Activated CD4-positive, alpha-beta memory T cell treated with anti-CD3 and anti-CD28 coated beads for 36 hours (primary cell): ENCODE measurements around the gene CBS. TPM values are rescaled to one million over a fixed set of nuclear protein-coding genes. Genes with fewer than 3 reads are reported as not detected.
A peak's percentile ranks its signal among the peaks of the same experiment; 100 is the strongest.
"Not testable (repeated sequence)": the region's sequence is repeated elsewhere in the genome, so short reads cannot be mapped to it uniquely, and the experiment has no call there.

Experiments
- CTCF ChIA-PET: fragments of 350-600 bp; sonication (Branson Sonifier 250); formaldehyde crosslinking; loops from one replicate; lab custom pipeline; 2021; ENCODE audit warnings: antibody characterized with exemption, inconsistent platforms; lab: Charles Lee
- POLR2A ChIA-PET: fragments of 350-600 bp; sonication (Branson Sonifier 250); formaldehyde crosslinking; loops from one replicate; lab custom pipeline; 2021; ENCODE audit warnings: antibody characterized with exemption; lab: Charles Lee
- DNase-seq: peaks from one replicate; pipeline ENCODE4 v3.0.0-alpha.2; 2020
- H3K27ac Mint-ChIP-seq: one replicate; pipeline ENCODE4 v1.8.0; 2021; ENCODE audit warnings: mixed read lengths
- H3K27me3 Mint-ChIP-seq: one replicate; pipeline ENCODE4 v1.8.0; 2021; ENCODE audit warnings: mixed read lengths
- H3K36me3 Mint-ChIP-seq: one replicate; pipeline ENCODE4 v1.8.0; 2021; ENCODE audit warnings: mixed read lengths
- H3K4me1 Mint-ChIP-seq: one replicate; pipeline ENCODE4 v1.8.0; 2021; ENCODE audit warnings: low read depth, mixed read lengths
- H3K4me3 Mint-ChIP-seq: one replicate; pipeline ENCODE4 v1.8.0; 2021; ENCODE audit warnings: mild to moderate bottlenecking, mixed read lengths
- H3K9me3 Mint-ChIP-seq: one replicate; pipeline ENCODE4 v1.8.0; 2021; ENCODE audit warnings: mixed read lengths
- intact Hi-C: fragments of 100-400 bp; cut with micrococcal nuclease; formaldehyde crosslinking; loops from one replicate; pipeline ENCODE4 v1.15.1; 2023
- total RNA-seq, 2 experiments: library from RNA; stranded (reverse); gene quantifications; one replicate each; pipeline ENCODE4 v1.2.3, GENCODE V29; 2021

Gene CBS
- total RNA-seq = 10 to 100 TPM; 54.7 to 63.6 TPM

- H3K36me3 Mint-ChIP-seq, POLR2A ChIA-PET, H3K9me3 Mint-ChIP-seq, CTCF ChIA-PET, H3K27me3 Mint-ChIP-seq, intact Hi-C loops, DNase-seq, H3K27ac Mint-ChIP-seq, H3K4me1 Mint-ChIP-seq, H3K4me3 Mint-ChIP-seq: not testable (repeated sequence)
These were observed at the start of gene CBS for GRCh38 chr21:43075170-43076022. Gene CBS (minus strand): TSS chr21:43075835. CDS start chr21:43072193, 3,642 bp downstream.

GRCh38 chr21:43115956-43116355, 40.3 kb upstream of the CBS start:
- intact Hi-C loops, H3K9me3 Mint-ChIP-seq, POLR2A ChIA-PET, DNase-seq, H3K36me3 Mint-ChIP-seq, H3K27ac Mint-ChIP-seq, CTCF ChIA-PET, H3K4me1 Mint-ChIP-seq, H3K27me3 Mint-ChIP-seq, H3K4me3 Mint-ChIP-seq: not testable (repeated sequence)

GRCh38 chr21:43114483-43114882, 38.8 kb upstream of the CBS start:
- H3K9me3 Mint-ChIP-seq, H3K4me1 Mint-ChIP-seq, POLR2A ChIA-PET, DNase-seq, H3K4me3 Mint-ChIP-seq, H3K27ac Mint-ChIP-seq, CTCF ChIA-PET, H3K27me3 Mint-ChIP-seq, intact Hi-C loops, H3K36me3 Mint-ChIP-seq: not testable (repeated sequence)

- H3K27me3 Mint-ChIP-seq, H3K4me3 Mint-ChIP-seq, H3K27ac Mint-ChIP-seq, DNase-seq, H3K36me3 Mint-ChIP-seq, H3K4me1 Mint-ChIP-seq, H3K9me3 Mint-ChIP-seq, CTCF ChIA-PET, intact Hi-C loops, POLR2A ChIA-PET: not testable (repeated sequence)
These were observed 33.4 kb upstream of the CBS start for GRCh38 chr21:43109006-43109405.

- CTCF ChIA-PET, H3K4me3 Mint-ChIP-seq, H3K27ac Mint-ChIP-seq, H3K27me3 Mint-ChIP-seq, POLR2A ChIA-PET, H3K9me3 Mint-ChIP-seq, intact Hi-C loops, DNase-seq, H3K4me1 Mint-ChIP-seq, H3K36me3 Mint-ChIP-seq: not testable (repeated sequence)
These were observed 32.5 kb upstream of the CBS start for GRCh38 chr21:43108177-43108576.

GRCh38 chr21:43107794-43108137, 32.1 kb upstream of the CBS start:
- intact Hi-C loops, CTCF ChIA-PET, H3K36me3 Mint-ChIP-seq, H3K4me3 Mint-ChIP-seq, H3K27ac Mint-ChIP-seq, H3K4me1 Mint-ChIP-seq, DNase-seq, H3K27me3 Mint-ChIP-seq, H3K9me3 Mint-ChIP-seq, POLR2A ChIA-PET: not testable (repeated sequence)

GRCh38 chr21:43106965-43107793, 31.5 kb upstream of the CBS start, which contains the start of gene U2AF1:
Gene U2AF1 (minus strand): TSS chr21:43107570. CDS start chr21:43107494, 76 bp downstream.
- CTCF ChIA-PET, H3K27ac Mint-ChIP-seq, H3K4me1 Mint-ChIP-seq, POLR2A ChIA-PET, H3K9me3 Mint-ChIP-seq, intact Hi-C loops, H3K36me3 Mint-ChIP-seq, H3K27me3 Mint-ChIP-seq: not testable (repeated sequence)
- peak within 1 kb of the TSS; percentile 62 for H3K4me3 Mint-ChIP-seq
- peak; percentile 88 for DNase-seq

- POLR2A ChIA-PET, H3K27me3 Mint-ChIP-seq, H3K4me1 Mint-ChIP-seq: not testable (repeated sequence)
These were observed 29.0 kb upstream of the CBS start for GRCh38 chr21:43104642-43105041.

GRCh38 chr21:43102281-43102680, 26.6 kb upstream of the CBS start:
- H3K4me1 Mint-ChIP-seq, H3K36me3 Mint-ChIP-seq, intact Hi-C loops, H3K27ac Mint-ChIP-seq, DNase-seq, POLR2A ChIA-PET, H3K9me3 Mint-ChIP-seq, CTCF ChIA-PET, H3K27me3 Mint-ChIP-seq, H3K4me3 Mint-ChIP-seq: not testable (repeated sequence)

More at GRCh38 chr21:43104642-43105041, 29.0 kb upstream of the CBS start:
- peak; percentile 3 for DNase-seq
- H3K36me3 Mint-ChIP-seq, CTCF ChIA-PET, intact Hi-C loops, H3K27ac Mint-ChIP-seq, H3K4me3 Mint-ChIP-seq, H3K9me3 Mint-ChIP-seq: not testable (repeated sequence)

GRCh38 chr21:43101676-43102075, 26.0 kb upstream of the CBS start:
- intact Hi-C loops, POLR2A ChIA-PET, DNase-seq, H3K9me3 Mint-ChIP-seq, H3K36me3 Mint-ChIP-seq, H3K27me3 Mint-ChIP-seq, H3K4me1 Mint-ChIP-seq, H3K27ac Mint-ChIP-seq, H3K4me3 Mint-ChIP-seq, CTCF ChIA-PET: not testable (repeated sequence)

GRCh38 chr21:43101000-43101399, 25.4 kb upstream of the CBS start:
- DNase-seq, H3K9me3 Mint-ChIP-seq, POLR2A ChIA-PET, H3K4me1 Mint-ChIP-seq, H3K4me3 Mint-ChIP-seq, H3K27ac Mint-ChIP-seq, CTCF ChIA-PET, H3K27me3 Mint-ChIP-seq, H3K36me3 Mint-ChIP-seq, intact Hi-C loops: not testable (repeated sequence)

- H3K27me3 Mint-ChIP-seq, H3K9me3 Mint-ChIP-seq, H3K36me3 Mint-ChIP-seq, DNase-seq, POLR2A ChIA-PET, H3K27ac Mint-ChIP-seq, intact Hi-C loops, H3K4me3 Mint-ChIP-seq, CTCF ChIA-PET, H3K4me1 Mint-ChIP-seq: not testable (repeated sequence)
These were observed 16.5 kb upstream of the CBS start for GRCh38 chr21:43091979-43092614.
